CD14-positive monocyte (primary cell): ENCODE measurements around the gene MATK. TPM values are rescaled to one million over a fixed set of nuclear protein-coding genes. Genes with fewer than 3 reads are reported as not detected.
A peak's percentile ranks its signal among the peaks of the same experiment; 100 is the strongest.

Source experiments
- DNase-seq, 3 donors: peaks; one replicate each; pipeline ENCODE4 v3.0.0-alpha.2; 2011 to 2022
- H2AFZ ChIP-seq: 2 replicates; pipeline ENCODE4 v1.6.0; 2012; ENCODE audit warnings: mild to moderate bottlenecking, low read depth, low read length, inconsistent platforms; ENCODE audit not compliant: insufficient read depth, poor library complexity, severe bottlenecking
- H3K27ac ChIP-seq, 2 donors: 1 replicate in 1 of 2; 2 replicates in 1 of 2; pipeline ENCODE4 v1.5.1; 2012 to 2013; ENCODE audit warnings: low read length in 2 of 2, control low read depth in 1 of 2, inconsistent platforms in 1 of 2, low read depth in 1 of 2, mild to moderate bottlenecking in 1 of 2
- H3K27me3 ChIP-seq, 2 donors: one replicate each; pipeline versions ENCODE4 v1.6.0 to v1.6.1; 2011 to 2013; ENCODE audit warnings: low read length in 2 of 2; ENCODE audit not compliant: control insufficient read depth in 2 of 2, insufficient read depth in 2 of 2
- H3K36me3 ChIP-seq, 2 donors: replicated peaks in 1 of 2; 1 replicate in 1 of 2; 2 replicates in 1 of 2; pipeline versions ENCODE4 v1.5.1 to v1.6.1; 2012 to 2013; ENCODE audit warnings: low read length in 2 of 2, control low read depth in 1 of 2, inconsistent platforms in 1 of 2, mild to moderate bottlenecking in 1 of 2; ENCODE audit not compliant: insufficient read depth in 2 of 2, control insufficient read depth in 1 of 2
- H3K4me1 ChIP-seq, 2 donors: 1 replicate in 1 of 2; 2 replicates in 1 of 2; pipeline versions ENCODE4 v1.5.1 to v1.6.1; 2012 to 2013; ENCODE audit warnings: low read length in 2 of 2, control low read depth in 1 of 2, inconsistent platforms in 1 of 2, mild to moderate bottlenecking in 1 of 2, moderate library complexity in 1 of 2; ENCODE audit not compliant: insufficient read depth in 2 of 2, control insufficient read depth in 1 of 2
- H3K4me2 ChIP-seq: replicated peaks from 2 replicates; pipeline ENCODE3; 2012; ENCODE audit warnings: low read length, moderate library complexity, mild to moderate bottlenecking; ENCODE audit not compliant: poor library complexity, severe bottlenecking; ENCODE audit errors: extremely low read depth
- H3K4me3 ChIP-seq, 3 experiments: fragments of 200-600 bp in 1 of 3; sonication (generic) in 1 of 3; replicated peaks in 1 of 3; 1 replicate in 2 of 3; 2 replicates in 1 of 3; pipeline ENCODE4 v1.5.1; 2011 to 2013; ENCODE audit warnings: low read length in 3 of 3, mild to moderate bottlenecking in 3 of 3, control low read depth in 2 of 3, low read depth in 2 of 3, inconsistent platforms in 1 of 3, moderate library complexity in 1 of 3
- H3K79me2 ChIP-seq: 2 replicates; pipeline ENCODE4 v1.6.0; 2012; ENCODE audit warnings: mild to moderate bottlenecking, control low read depth, inconsistent platforms, low read length, moderate library complexity; ENCODE audit not compliant: insufficient read depth
- H3K9ac ChIP-seq: 2 replicates; pipeline ENCODE4 v1.6.0; 2017; ENCODE audit warnings: low read length, mild to moderate bottlenecking; ENCODE audit not compliant: insufficient read depth, poor library complexity, severe bottlenecking
- H3K9me3 ChIP-seq, 2 donors: replicated peaks in 1 of 2; 1 replicate in 1 of 2; 2 replicates in 1 of 2; pipeline versions ENCODE4 v1.5.1 to v1.6.1; 2012 to 2013; ENCODE audit warnings: low read length in 2 of 2, control low read depth in 1 of 2; ENCODE audit not compliant: control insufficient read depth in 1 of 2, insufficient read depth in 1 of 2
- H4K20me1 ChIP-seq: 2 replicates; pipeline ENCODE4 v1.6.0; 2012; ENCODE audit warnings: mild to moderate bottlenecking, low read length, control low read depth, moderate library complexity; ENCODE audit not compliant: insufficient read depth
- H3K27ac Mint-ChIP-seq, 7 donors: one replicate each; pipeline ENCODE4 v1.8.0; 2020; ENCODE audit warnings: mild to moderate bottlenecking in 7 of 7, mixed read lengths in 7 of 7, moderate library complexity in 6 of 7, inconsistent platforms in 2 of 7
- H3K27me3 Mint-ChIP-seq, 3 donors: one replicate each; pipeline ENCODE4 v1.8.0; 2021 to 2022; ENCODE audit warnings: low read depth in 3 of 3, mild to moderate bottlenecking in 3 of 3, mixed read lengths in 3 of 3, moderate library complexity in 3 of 3, inconsistent platforms in 1 of 3
- H3K36me3 Mint-ChIP-seq, 2 donors: one replicate each; pipeline ENCODE4 v1.8.0; 2020; ENCODE audit warnings: mixed read lengths in 2 of 2, inconsistent platforms in 1 of 2, mild to moderate bottlenecking in 1 of 2
- H3K4me1 Mint-ChIP-seq: one replicate; pipeline ENCODE4 v1.8.0; 2020; ENCODE audit warnings: mild to moderate bottlenecking, mixed read lengths
- H3K4me3 Mint-ChIP-seq, 2 donors: one replicate each; pipeline ENCODE4 v1.8.0; 2020; ENCODE audit warnings: mild to moderate bottlenecking in 2 of 2, mixed read lengths in 2 of 2, moderate library complexity in 1 of 2
- H3K9me3 Mint-ChIP-seq, 7 donors: one replicate each; pipeline ENCODE4 v1.8.0; 2020 to 2022; ENCODE audit warnings: mixed read lengths in 7 of 7, mild to moderate bottlenecking in 6 of 7, moderate library complexity in 6 of 7, inconsistent platforms in 2 of 7
- WGBS: methylation state at CpG from one replicate; pipeline ENCODE4 v1.1.5; 2013; ENCODE audit warnings: missing lambda C conversion rate; ENCODE audit not compliant: insufficient coverage; 5-methylcytosine and 5-hydroxymethylcytosine counted together
- intact Hi-C, 2 donors: fragments of 100-400 bp; cut with micrococcal nuclease; formaldehyde crosslinking; loops; one replicate each; pipeline versions ENCODE4 v1.15.0 to v1.15.1; 2023
- polyA plus RNA-seq, 3 donors: library from polyadenylated mRNA; depleted of rRNA in 1 of 3; unstranded in 2 of 3; stranded (reverse) in 1 of 3; fragments of 300-500 nt in 2 of 3; fragments of >200 nt in 1 of 3; fragmentation: Illumina TruSeq in 2 of 3; gene quantifications; 1 replicate in 2 of 3; 2 replicates in 1 of 3; pipeline ENCODE4 v1.2.3, GENCODE V29; 2012 to 2021
- TF ChIP-seq, protein P1 (sequence below): fragments of 200-600 bp; IDR thresholded peaks from one replicate; pipeline ENCODE4 v1.8.0; 2022; ENCODE audit warnings: antibody characterized with exemption, mild to moderate bottlenecking

MATK gene
- polyA plus RNA-seq, 3 donors: 0.20 to 0.44 (median 0.35) TPM

DNA sequence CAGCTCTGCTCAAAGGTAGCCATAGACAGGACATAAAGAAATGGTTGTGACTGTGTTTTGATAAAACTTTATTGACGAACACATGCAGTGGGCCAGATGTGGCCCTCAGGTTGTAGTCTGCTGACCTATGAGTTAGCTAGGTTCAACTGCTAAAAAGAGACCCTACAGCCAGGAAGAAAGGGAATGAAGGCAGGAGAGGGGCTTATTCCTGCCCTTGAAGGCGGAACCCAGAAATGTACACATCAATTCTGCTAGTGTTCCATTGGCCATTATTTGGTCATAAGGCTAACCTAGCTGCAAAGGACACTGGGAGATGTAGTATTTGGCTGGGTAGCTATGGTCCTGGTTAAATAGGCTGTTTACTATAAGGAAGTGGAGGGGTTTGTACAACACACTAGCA, 42.7 kb downstream of the MATK start:
- peaks cover 0 to 5% (median 1%) of the 10 kb centered on the region in 3 donors for H3K27me3 Mint-ChIP-seq
- peak in 1 of 3 donors; percentile 4 for DNase-seq

GRCh38 chr19:3740431-3740830, 45.8 kb downstream of the MATK start:
- WGBS: 94% methylated on average over 18 of the region's 24 CpGs
- intact Hi-C loops: no loop called here

More for the DNA sequence above, 42.7 kb downstream of the MATK start:
- Mint-ChIP-seq H3K27ac (no peak overlapping the region), H3K4me1 (no peaks in the 10 kb centered on the region), H3K36me3 (no peaks in the 10 kb centered on the region), H3K4me3 (no peak overlapping the region), H3K9me3 (peaks cover 0 to 3% (median 0%) of the 10 kb centered on the region in 7 donors)
- intact Hi-C loops: no loop called here
- no peak overlapping the region for H3K4me2 ChIP-seq
- H3K27ac ChIP-seq: no peak overlapping the region
- H4K20me1 ChIP-seq: no peaks in the 10 kb centered on the region
- no peaks in the 10 kb centered on the region for H3K4me1 ChIP-seq
- H3K4me3 ChIP-seq: no peak overlapping the region
- H3K79me2 ChIP-seq: no peaks in the 10 kb centered on the region
- H2AFZ ChIP-seq: no peak overlapping the region
- WGBS: 100% methylated on average over 2 of the region's 2 CpGs
- TF ChIP-seq, protein P1, sequence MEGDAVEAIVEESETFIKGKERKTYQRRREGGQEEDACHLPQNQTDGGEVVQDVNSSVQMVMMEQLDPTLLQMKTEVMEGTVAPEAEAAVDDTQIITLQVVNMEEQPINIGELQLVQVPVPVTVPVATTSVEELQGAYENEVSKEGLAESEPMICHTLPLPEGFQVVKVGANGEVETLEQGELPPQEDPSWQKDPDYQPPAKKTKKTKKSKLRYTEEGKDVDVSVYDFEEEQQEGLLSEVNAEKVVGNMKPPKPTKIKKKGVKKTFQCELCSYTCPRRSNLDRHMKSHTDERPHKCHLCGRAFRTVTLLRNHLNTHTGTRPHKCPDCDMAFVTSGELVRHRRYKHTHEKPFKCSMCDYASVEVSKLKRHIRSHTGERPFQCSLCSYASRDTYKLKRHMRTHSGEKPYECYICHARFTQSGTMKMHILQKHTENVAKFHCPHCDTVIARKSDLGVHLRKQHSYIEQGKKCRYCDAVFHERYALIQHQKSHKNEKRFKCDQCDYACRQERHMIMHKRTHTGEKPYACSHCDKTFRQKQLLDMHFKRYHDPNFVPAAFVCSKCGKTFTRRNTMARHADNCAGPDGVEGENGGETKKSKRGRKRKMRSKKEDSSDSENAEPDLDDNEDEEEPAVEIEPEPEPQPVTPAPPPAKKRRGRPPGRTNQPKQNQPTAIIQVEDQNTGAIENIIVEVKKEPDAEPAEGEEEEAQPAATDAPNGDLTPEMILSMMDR: no peak
- H3K36me3 ChIP-seq: no peaks in the 10 kb centered on the region
- H3K27me3 ChIP-seq: no peaks in the 10 kb centered on the region
- H3K9ac ChIP-seq: no peak overlapping the region
- H3K9me3 ChIP-seq: no peaks in the 10 kb centered on the region

More at GRCh38 chr19:3740431-3740830, 45.8 kb downstream of the MATK start:
- Mint-ChIP-seq H3K27ac (no peak overlapping the region), H3K9me3 (peaks cover 0 to 3% (median 0%) of the 10 kb centered on the region in 7 donors), H3K36me3 (no peaks in the 10 kb centered on the region), H3K4me3 (no peak overlapping the region), H3K27me3 (peaks cover 4 to 6% (median 5%) of the 10 kb centered on the region in 3 donors), H3K4me1 (no peaks in the 10 kb centered on the region)
- H4K20me1 ChIP-seq: no peaks in the 10 kb centered on the region
- H3K9ac ChIP-seq: no peak overlapping the region
- H3K4me2 ChIP-seq: no peak overlapping the region
- no peak overlapping the region for H3K4me3 ChIP-seq
- no peak overlapping the region for H3K27ac ChIP-seq
- no peaks in the 10 kb centered on the region for H3K36me3 ChIP-seq
- H3K79me2 ChIP-seq: no peaks in the 10 kb centered on the region
- TF ChIP-seq, protein P1: no peak
- no peaks in the 10 kb centered on the region for H3K27me3 ChIP-seq
- no peaks in the 10 kb centered on the region for H3K9me3 ChIP-seq
- DNase-seq: no peak
- H3K4me1 ChIP-seq: no peaks in the 10 kb centered on the region
- H2AFZ ChIP-seq: no peak overlapping the region
